Endothelial cell of umbilical vein (primary cell): ENCODE measurements around the gene SIPA1L3. TPM values are rescaled to one million over a fixed set of nuclear protein-coding genes. Genes with fewer than 3 reads are reported as not detected.

Experiments
- BruUV-seq: library from RNA; stranded (reverse); fragments of 400-500 nt; replicated peaks from 2 replicates; lab custom pipeline; 2021; lab: Mats Ljungman, UMichigan
- CTCF ChIA-PET: fragments of 300-600, 350-600 bp; sonication (Branson Sonifier 250); formaldehyde crosslinking; loops from one replicate; lab custom pipeline; 2021; ENCODE audit warnings: antibody characterized with exemption, inconsistent platforms; lab: Charles Lee
- POLR2A ChIA-PET: fragments of 300-600, 350-600 bp; sonication (Branson Sonifier 250); formaldehyde crosslinking; loops from one replicate; lab custom pipeline; 2021; ENCODE audit warnings: antibody characterized with exemption, inconsistent platforms; lab: Charles Lee
- DNase-seq: peaks from one replicate; pipeline ENCODE4 v3.0.0-alpha.2; 2011; ENCODE audit warnings: low read depth, low spot score
- FAIRE-seq: peaks from 2 replicates; lab custom pipeline; 2011; peaks lifted over from hg19 to GRCh38; lab: Jason Lieb, UNC
- H2AFZ ChIP-seq: 2 replicates; pipeline ENCODE4 v1.6.0; 2012; ENCODE audit warnings: low read depth, low read length, control low read depth, inconsistent platforms
- H3K27ac ChIP-seq: 2 replicates; pipeline ENCODE4 v1.5.1; 2011; ENCODE audit warnings: low read depth, mild to moderate bottlenecking, control low read depth, low read length, moderate library complexity; ENCODE audit not compliant: insufficient read depth
- H3K27me3 ChIP-seq, 2 experiments: 2 replicates each; pipeline versions ENCODE4 v1.6.0 to v1.6.1; 2011; ENCODE audit warnings: low read length in 2 of 2, mixed read lengths in 1 of 2; ENCODE audit not compliant: control insufficient read depth in 2 of 2, insufficient read depth in 2 of 2
- H3K36me3 ChIP-seq, 2 experiments: 2 replicates in 1 of 2; 3 replicates in 1 of 2; pipeline ENCODE4 v1.5.1; 2011; ENCODE audit warnings: low read length in 2 of 2, mild to moderate bottlenecking in 1 of 2, moderate library complexity in 1 of 2; ENCODE audit not compliant: control insufficient read depth in 2 of 2, insufficient read depth in 2 of 2; ENCODE audit errors: extremely low read depth in 1 of 2
- H3K4me1 ChIP-seq: 3 replicates; pipeline ENCODE4 v1.5.1; 2011; ENCODE audit warnings: mild to moderate bottlenecking, low read length; ENCODE audit not compliant: control insufficient read depth, insufficient read depth; ENCODE audit errors: extremely low read depth
- H3K4me2 ChIP-seq: 2 replicates; pipeline ENCODE4 v1.6.1; 2011; ENCODE audit warnings: low read length, control low read depth, mixed read lengths; ENCODE audit not compliant: insufficient read depth
- H3K4me3 ChIP-seq, 3 experiments: fragments of 200-600 bp in 1 of 3; sonication (generic), shearing (Covaris generic) in 1 of 3; replicated peaks in 1 of 3; 2 replicates each; pipeline ENCODE4 v1.5.1; 2011 to 2016; ENCODE audit warnings: control low read depth in 3 of 3, low read length in 3 of 3, mild to moderate bottlenecking in 2 of 3, inconsistent platforms in 1 of 3, low read depth in 1 of 3, moderate library complexity in 1 of 3; ENCODE audit not compliant: insufficient read depth in 1 of 3
- H3K79me2 ChIP-seq: 2 replicates; pipeline ENCODE4 v1.6.0; 2012; ENCODE audit warnings: low read length, inconsistent platforms; ENCODE audit not compliant: control insufficient read depth, insufficient read depth
- H3K9ac ChIP-seq: replicated peaks from 2 replicates; pipeline ENCODE3; 2011; ENCODE audit warnings: low read length, control low read depth; ENCODE audit not compliant: insufficient read depth; ENCODE audit errors: extremely low read depth
- H3K9me1 ChIP-seq: replicated peaks from 3 replicates; pipeline ENCODE4 v1.6.0; 2011; ENCODE audit warnings: mild to moderate bottlenecking, low read length; ENCODE audit not compliant: control insufficient read depth, insufficient read depth; ENCODE audit errors: extremely low read depth
- H3K9me3 ChIP-seq: replicated peaks from 2 replicates; pipeline ENCODE4 v1.5.1; 2012; ENCODE audit warnings: low read length, inconsistent platforms; ENCODE audit not compliant: control insufficient read depth, insufficient read depth
- H4K20me1 ChIP-seq: replicated peaks from 2 replicates; pipeline ENCODE3; 2011; ENCODE audit warnings: mild to moderate bottlenecking, low read length; ENCODE audit not compliant: control insufficient read depth, insufficient read depth; ENCODE audit errors: extremely low read depth
- EZH2 ChIP-seq: IDR thresholded peaks from 2 replicates; pipeline ENCODE4 v1.6.1; 2012; ENCODE audit warnings: borderline replicate concordance, low read depth, mild to moderate bottlenecking, moderate library complexity, low read length, inconsistent platforms; ENCODE audit not compliant: severe bottlenecking
- FOS ChIP-seq: IDR thresholded peaks from 2 replicates; pipeline ENCODE4 v1.6.1; 2011; ENCODE audit warnings: mild to moderate bottlenecking, low read length, moderate library complexity, borderline replicate concordance; ENCODE audit not compliant: insufficient read depth
- GATA2 ChIP-seq: IDR thresholded peaks from 2 replicates; pipeline ENCODE4 v1.7.0; 2011; ENCODE audit warnings: low read depth, mild to moderate bottlenecking, moderate library complexity, mixed read lengths, low read length; ENCODE audit not compliant: insufficient read length, insufficient read depth
- JUN ChIP-seq: IDR thresholded peaks from 2 replicates; pipeline ENCODE4 v1.6.1; 2011; ENCODE audit warnings: borderline replicate concordance, low read depth; ENCODE audit not compliant: insufficient read length, insufficient read depth
- MYC ChIP-seq: IDR thresholded peaks from one replicate; pipeline ENCODE4 v1.6.1; 2011; ENCODE audit warnings: mild to moderate bottlenecking, low read depth, low read length
- POLR2A ChIP-seq: IDR thresholded peaks from 2 replicates; pipeline ENCODE4 v1.6.1; 2012; ENCODE audit warnings: low read depth, mild to moderate bottlenecking, control low read depth, low read length
- POLR2AphosphoS5 ChIP-seq: IDR thresholded peaks from 2 replicates; pipeline ENCODE4 v1.6.1; 2012; ENCODE audit warnings: low read depth, mild to moderate bottlenecking, control low read depth, low read length, moderate library complexity; ENCODE audit not compliant: insufficient read depth
- dilution Hi-C: fragments of 300-500 bp; cut with MboI; formaldehyde crosslinking; loops from one replicate; pipeline ENCODE4 v1.15.0; 2019; ENCODE audit warnings: low sequenced_read_pairs; ENCODE audit not compliant: extremely low pct_ligation_motif_present
- intact Hi-C: fragments of 100-400 bp; cut with micrococcal nuclease; formaldehyde crosslinking; loops from one replicate; pipeline ENCODE4 v1.10.0; 2022
- polyA plus RNA-seq, 4 experiments: library from polyadenylated mRNA; depleted of rRNA in 3 of 4; stranded (reverse) in 3 of 4; unstranded in 1 of 4; fragments of >200 nt; gene quantifications; 2 replicates each; pipeline versions ENCODE4 v1.2.1 to v1.2.3, GENCODE V29; 2011 to 2012; ENCODE audit warnings: missing spikeins in 1 of 4
- total RNA-seq: library from RNA; stranded (reverse); gene quantifications from 2 replicates; pipeline ENCODE4 v1.2.3, GENCODE V29; 2021
- TF ChIP-seq, protein P1 (sequence below): IDR thresholded peaks from 2 replicates; pipeline ENCODE4 v1.6.1; 2011; ENCODE audit not compliant: insufficient read depth, insufficient read length
- TF ChIP-seq, protein P2 (sequence below), 2 donors: IDR thresholded peaks; 1 replicate in 1 of 2; 2 replicates in 1 of 2; pipeline ENCODE4 v1.5.1; 2011; ENCODE audit warnings: low read length in 2 of 2, mild to moderate bottlenecking in 2 of 2, moderate library complexity in 2 of 2, control low read depth in 1 of 2, inconsistent platforms in 1 of 2, low read depth in 1 of 2; ENCODE audit not compliant: insufficient read depth in 1 of 2; ENCODE audit errors: extremely low read depth in 1 of 2

Gene SIPA1L3
- total and polyA plus RNA-seq, 2 donors (not counting 3 experiments of a cell fraction or from before 2014, with no cell fraction given) = 14.2 to 47.2 TPM

DNA sequence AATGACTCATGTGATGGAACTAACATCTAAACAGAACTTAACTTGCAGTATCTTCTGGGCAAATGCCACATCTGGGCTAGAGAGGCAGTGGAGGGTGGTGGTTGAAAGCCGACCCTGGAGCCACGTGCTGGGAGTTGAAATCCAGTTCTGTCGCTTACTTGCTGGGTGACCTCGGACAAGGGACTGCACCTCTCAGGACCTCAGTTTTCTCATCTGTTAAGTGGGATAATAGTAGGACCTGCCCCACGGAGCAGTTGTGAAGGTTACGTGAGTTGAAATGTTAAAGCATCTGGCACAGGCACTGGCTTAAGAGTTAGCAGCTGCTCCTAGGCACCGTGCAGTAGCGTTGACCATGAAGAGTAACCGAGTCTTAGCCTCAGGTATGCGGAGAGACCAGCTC, 76.1 kb downstream of the SIPA1L3 start:
- H3K9ac ChIP-seq = no peak overlapping the region
- TF ChIP-seq EZH2 (no peak), FOS (no peak), JUN (no peak), GATA2 (no peak), POLR2A (no peak), MYC (no peak), POLR2AphosphoS5 (no peak)
- TF ChIP-seq, protein P1, sequence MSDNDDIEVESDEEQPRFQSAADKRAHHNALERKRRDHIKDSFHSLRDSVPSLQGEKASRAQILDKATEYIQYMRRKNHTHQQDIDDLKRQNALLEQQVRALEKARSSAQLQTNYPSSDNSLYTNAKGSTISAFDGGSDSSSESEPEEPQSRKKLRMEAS = no peak
- TF ChIP-seq, protein P2, sequence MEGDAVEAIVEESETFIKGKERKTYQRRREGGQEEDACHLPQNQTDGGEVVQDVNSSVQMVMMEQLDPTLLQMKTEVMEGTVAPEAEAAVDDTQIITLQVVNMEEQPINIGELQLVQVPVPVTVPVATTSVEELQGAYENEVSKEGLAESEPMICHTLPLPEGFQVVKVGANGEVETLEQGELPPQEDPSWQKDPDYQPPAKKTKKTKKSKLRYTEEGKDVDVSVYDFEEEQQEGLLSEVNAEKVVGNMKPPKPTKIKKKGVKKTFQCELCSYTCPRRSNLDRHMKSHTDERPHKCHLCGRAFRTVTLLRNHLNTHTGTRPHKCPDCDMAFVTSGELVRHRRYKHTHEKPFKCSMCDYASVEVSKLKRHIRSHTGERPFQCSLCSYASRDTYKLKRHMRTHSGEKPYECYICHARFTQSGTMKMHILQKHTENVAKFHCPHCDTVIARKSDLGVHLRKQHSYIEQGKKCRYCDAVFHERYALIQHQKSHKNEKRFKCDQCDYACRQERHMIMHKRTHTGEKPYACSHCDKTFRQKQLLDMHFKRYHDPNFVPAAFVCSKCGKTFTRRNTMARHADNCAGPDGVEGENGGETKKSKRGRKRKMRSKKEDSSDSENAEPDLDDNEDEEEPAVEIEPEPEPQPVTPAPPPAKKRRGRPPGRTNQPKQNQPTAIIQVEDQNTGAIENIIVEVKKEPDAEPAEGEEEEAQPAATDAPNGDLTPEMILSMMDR (IDR thresholded peaks at IDR 0.05; ENCODE audit: extremely low read depth in 1 of 2, insufficient read depth in 1 of 2, low read depth in 1 of 2, low read length in 2 of 2) = no peak
- dilution Hi-C loops (no loop called here), intact Hi-C loops (loop anchor here (5.0 kb wide), 1 partner anchor 51 kb away; no protein-coding TSS in a partner anchor)
- H3K4me3 ChIP-seq = no peak overlapping the region
- H3K79me2 ChIP-seq = peaks cover 27% of the 10 kb centered on the region
- POLR2A ChIA-PET = no interaction called here
- H3K36me3 ChIP-seq = no peaks in the 10 kb centered on the region
- H4K20me1 ChIP-seq = no peaks in the 10 kb centered on the region
- FAIRE-seq (no peak), DNase-seq (no peak)
- CTCF ChIA-PET = interaction anchor here (1.1 kb wide), 1 partner anchor 9 kb away, joined by 3 read pairs; no protein-coding TSS in a partner anchor
- no peaks in the 10 kb centered on the region for H3K4me1 ChIP-seq
- no peak overlapping the region for H3K27ac ChIP-seq
- H3K27me3 ChIP-seq = no peaks in the 10 kb centered on the region
- H3K4me2 ChIP-seq = no peak overlapping the region
- H3K9me1 ChIP-seq = no peaks in the 10 kb centered on the region
- H3K9me3 ChIP-seq = no peaks in the 10 kb centered on the region
- H2AFZ ChIP-seq = no peak overlapping the region
- no TSS peak for BruUV-seq
